Body of pancreas (tissue), 4 donors: ENCODE measurements around the gene IL24. TPM values are rescaled to one million over a fixed set of nuclear protein-coding genes. Genes with fewer than 3 reads are reported as not detected.

Source experiments
- ATAC-seq: fragments of 150-250 bp; one replicate; pipeline ENCODE4 v1.9.1; 2016
- DNase-seq, 4 donors: peaks; one replicate each; pipeline ENCODE4 v3.0.0-alpha.2; 2019
- H3K27ac ChIP-seq, 4 donors: fragments of 200-600 bp; sonication (generic); 1 replicate in 3 of 4; 2 replicates in 1 of 4; pipeline versions ENCODE4 v1.5.1 to v1.6.1; 2016 to 2019; ENCODE audit warnings: mild to moderate bottlenecking in 1 of 4, mixed read lengths in 1 of 4, moderate library complexity in 1 of 4
- H3K27me3 ChIP-seq, 2 donors: fragments of 200-600 bp; sonication (generic); one replicate each; pipeline ENCODE4 v1.6.0; 2016; ENCODE audit warnings: mild to moderate bottlenecking in 1 of 2
- H3K36me3 ChIP-seq, 2 donors: fragments of 200-600 bp; sonication (generic); replicated peaks in 1 of 2; 2 replicates each; pipeline ENCODE4 v1.5.1; 2016; ENCODE audit warnings: low read depth in 2 of 2; ENCODE audit not compliant: insufficient read depth in 1 of 2
- H3K4me1 ChIP-seq: fragments of 200-600 bp; sonication (generic); one replicate; pipeline ENCODE4 v1.6.0; 2016
- H3K4me3 ChIP-seq, 2 donors: fragments of 200-600 bp; sonication (generic); 1 replicate in 1 of 2; 2 replicates in 1 of 2; pipeline ENCODE4 v1.5.1; 2016 to 2019
- H3K9me3 ChIP-seq, 3 donors: fragments of 200-600 bp; sonication (generic); 1 replicate in 2 of 3; 2 replicates in 1 of 3; pipeline ENCODE4 v1.5.1; 2016
- POLR2A ChIP-seq, 3 donors: fragments of 450-650 bp; IDR thresholded peaks; one replicate each; pipeline ENCODE4 v1.6.1; 2016; ENCODE audit warnings: antibody characterized with exemption in 3 of 3, mild to moderate bottlenecking in 2 of 3
- WGBS, 2 donors: methylation state at CpG; one replicate each; pipeline ENCODE4 v1.1.5; 2017; 5-methylcytosine and 5-hydroxymethylcytosine counted together
- intact Hi-C: fragments of 100-400 bp; cut with DNase I; formaldehyde crosslinking; loops from one replicate; pipeline ENCODE4 v1.15.1; 2023
- total RNA-seq, 2 donors: library from RNA; depleted of rRNA; stranded (reverse); fragments of >200 nt; gene quantifications; one replicate each; pipeline ENCODE4 v1.1.0, GENCODE V29; 2016
- TF ChIP-seq, protein P1 (sequence below), 7 experiments: fragments of 450-650 bp in 4 of 7; fragments of 200-600 bp in 3 of 7; sonication (generic) in 3 of 7; IDR thresholded peaks; one replicate each; pipeline ENCODE4 v1.5.1; 2016 to 2019; ENCODE audit warnings: antibody characterized with exemption in 7 of 7

Gene IL24
- total RNA-seq, 2 donors from 2014 or later, result not detected

DNA sequence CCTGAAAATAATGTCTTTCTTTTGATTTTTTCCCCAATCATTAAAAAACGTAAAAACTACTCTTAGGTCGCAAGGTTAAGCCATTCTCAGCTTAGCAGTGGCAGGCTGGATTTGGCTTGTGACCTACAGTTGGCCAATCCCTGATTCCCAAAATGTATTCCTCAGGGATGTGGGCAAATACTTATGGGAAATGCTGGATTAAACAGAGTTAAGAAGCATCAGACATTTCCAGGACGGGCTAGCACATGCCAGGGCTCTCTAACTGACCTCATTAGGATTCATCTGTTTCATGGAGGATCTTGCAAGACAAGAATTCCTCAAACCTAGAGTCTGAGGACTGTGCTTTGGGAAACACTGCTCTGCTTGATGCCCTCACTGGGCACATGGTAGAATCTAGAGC lies 982 bp upstream of the IL24 start:
- Histone ChIP-seq H3K27me3 (no peaks in the 10 kb centered on the region), H3K9me3 (no peaks in the 10 kb centered on the region), H3K4me3 (no peak overlapping the region), H3K36me3 (no peaks in the 10 kb centered on the region), H3K4me1 (peaks cover 10% of the 10 kb centered on the region), H3K27ac (no peak overlapping the region)
- peak; percentile 8 for ATAC-seq
- whole genome bisulfite sequencing, 2 donors, result 77 to 86% methylated on average over 3 of the region's 3 CpGs
- DNase-seq, result no peak
- TF ChIP-seq, protein P1, sequence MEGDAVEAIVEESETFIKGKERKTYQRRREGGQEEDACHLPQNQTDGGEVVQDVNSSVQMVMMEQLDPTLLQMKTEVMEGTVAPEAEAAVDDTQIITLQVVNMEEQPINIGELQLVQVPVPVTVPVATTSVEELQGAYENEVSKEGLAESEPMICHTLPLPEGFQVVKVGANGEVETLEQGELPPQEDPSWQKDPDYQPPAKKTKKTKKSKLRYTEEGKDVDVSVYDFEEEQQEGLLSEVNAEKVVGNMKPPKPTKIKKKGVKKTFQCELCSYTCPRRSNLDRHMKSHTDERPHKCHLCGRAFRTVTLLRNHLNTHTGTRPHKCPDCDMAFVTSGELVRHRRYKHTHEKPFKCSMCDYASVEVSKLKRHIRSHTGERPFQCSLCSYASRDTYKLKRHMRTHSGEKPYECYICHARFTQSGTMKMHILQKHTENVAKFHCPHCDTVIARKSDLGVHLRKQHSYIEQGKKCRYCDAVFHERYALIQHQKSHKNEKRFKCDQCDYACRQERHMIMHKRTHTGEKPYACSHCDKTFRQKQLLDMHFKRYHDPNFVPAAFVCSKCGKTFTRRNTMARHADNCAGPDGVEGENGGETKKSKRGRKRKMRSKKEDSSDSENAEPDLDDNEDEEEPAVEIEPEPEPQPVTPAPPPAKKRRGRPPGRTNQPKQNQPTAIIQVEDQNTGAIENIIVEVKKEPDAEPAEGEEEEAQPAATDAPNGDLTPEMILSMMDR (IDR thresholded peaks at IDR 0.05), result no peak
- TF ChIP-seq POLR2A (IDR thresholded peaks at IDR 0.05), result no peak
- intact Hi-C loops, result no loop called here

DNA sequence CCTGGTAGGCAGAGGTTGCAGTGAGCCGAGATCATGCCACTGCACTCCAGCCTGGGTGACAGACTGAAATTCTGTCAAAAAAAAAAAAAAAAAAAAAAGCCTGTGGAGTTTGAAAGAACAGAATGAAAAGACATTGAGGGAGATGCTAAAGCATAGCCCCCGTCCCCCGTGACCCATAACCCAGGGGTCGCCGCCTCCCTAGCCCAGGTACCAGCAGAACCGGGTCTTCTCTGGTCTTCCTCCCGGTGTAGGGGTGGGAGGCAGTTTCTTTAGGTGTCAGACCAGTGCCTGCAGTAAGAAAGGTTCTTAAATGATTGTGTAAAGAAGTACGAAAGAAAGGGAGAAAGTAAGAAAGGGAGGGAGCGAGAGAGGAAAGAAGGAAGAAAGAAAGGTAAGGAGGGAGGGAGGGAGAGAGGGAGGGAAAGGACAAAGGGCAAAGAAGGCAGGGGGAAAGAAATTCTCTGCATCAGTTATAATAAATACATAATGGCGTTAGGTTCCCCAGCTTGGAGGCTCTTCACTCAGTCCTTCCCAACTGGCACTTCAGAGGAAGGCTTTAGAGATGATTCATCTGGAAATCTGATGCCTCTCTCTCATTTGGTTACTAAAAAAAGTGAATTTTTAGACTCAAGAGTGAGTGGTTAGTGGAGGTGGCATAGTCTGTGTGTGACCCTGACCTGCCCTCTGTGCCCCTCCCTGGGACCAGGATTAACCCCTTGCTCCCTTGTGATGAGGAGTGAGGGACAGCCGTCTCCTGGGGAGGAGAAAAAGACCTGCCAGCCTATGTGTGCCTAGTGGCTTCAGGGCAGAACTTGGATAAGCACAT lies 1.1 kb downstream of the IL24 start:
- H3K36me3 ChIP-seq, result no peaks in the 10 kb centered on the region
- intact Hi-C loops, result no loop called here
- 69 to 73% methylated on average over 11 of the region's 11 CpGs for WGBS, 2 donors
- no peak overlapping the region for H3K27ac ChIP-seq
- TF ChIP-seq, protein P1 (IDR thresholded peaks at IDR 0.05), result no peak
- no peak for TF ChIP-seq POLR2A (IDR thresholded peaks at IDR 0.05)
- ATAC-seq (no peak), DNase-seq (no peak)
- no peaks in the 10 kb centered on the region for H3K27me3 ChIP-seq
- H3K9me3 ChIP-seq, result no peaks in the 10 kb centered on the region
- peaks cover 10% of the 10 kb centered on the region for H3K4me1 ChIP-seq
- H3K4me3 ChIP-seq, result no peak overlapping the region

DNA sequence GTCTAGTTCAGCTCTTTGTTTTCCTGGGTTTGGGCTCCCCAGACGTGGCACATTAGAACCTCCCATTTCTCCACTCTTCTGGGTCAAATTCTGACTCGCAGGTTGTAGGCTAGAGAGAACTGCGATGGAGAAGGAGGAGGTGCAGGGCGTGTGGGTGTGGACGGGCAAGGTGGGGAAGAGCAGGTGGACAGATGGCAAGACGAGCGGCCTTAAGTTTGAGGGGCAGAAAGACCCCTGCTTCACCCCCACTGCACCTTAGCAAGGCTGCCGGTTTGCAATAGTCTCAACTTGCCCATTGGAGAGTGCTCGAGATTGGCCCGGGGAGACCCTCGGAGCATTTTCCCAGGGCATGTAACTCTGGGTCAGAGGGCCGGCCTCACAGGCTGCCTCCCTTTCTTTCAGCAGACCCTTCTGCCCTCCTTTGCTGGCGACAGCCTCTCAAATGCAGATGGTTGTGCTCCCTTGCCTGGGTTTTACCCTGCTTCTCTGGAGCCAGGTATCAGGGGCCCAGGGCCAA lies 1.7 kb downstream of the IL24 start:
- Histone ChIP-seq H3K9me3 (no peaks in the 10 kb centered on the region), H3K36me3 (no peaks in the 10 kb centered on the region), H3K4me1 (peaks cover 10% of the 10 kb centered on the region), H3K27me3 (no peaks in the 10 kb centered on the region), H3K4me3 (no peak overlapping the region), H3K27ac (no peak overlapping the region)
- 75 to 81% methylated on average over 13 of the region's 13 CpGs for WGBS, 2 donors
- ATAC-seq (no peak), DNase-seq (no peak)
- intact Hi-C loops, result no loop called here
- TF ChIP-seq, protein P1 (IDR thresholded peaks at IDR 0.05), result no peak
- TF ChIP-seq POLR2A (IDR thresholded peaks at IDR 0.05), result no peak

DNA sequence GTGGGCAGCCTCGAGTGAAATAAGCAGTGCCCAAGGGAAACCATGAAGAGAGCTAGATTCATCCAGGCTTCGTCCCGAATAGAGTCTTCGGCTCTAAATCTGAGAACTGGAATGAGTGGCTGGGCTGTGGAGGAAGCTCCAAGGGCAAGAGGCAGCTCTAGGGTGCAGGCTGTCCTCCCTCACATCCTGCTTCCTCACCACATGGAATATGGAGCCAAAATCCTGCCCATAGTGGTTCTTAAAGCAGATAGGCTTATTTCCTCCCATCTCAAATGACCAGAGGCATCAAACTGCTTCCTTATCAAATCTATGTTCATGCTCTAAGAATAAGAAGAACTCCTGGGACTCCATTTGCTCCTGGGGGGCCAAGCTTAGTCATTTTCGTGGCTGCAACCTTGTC lies 2.5 kb downstream of the IL24 start:
- no peaks in the 10 kb centered on the region for H3K27me3 ChIP-seq
- H3K9me3 ChIP-seq, result no peaks in the 10 kb centered on the region
- peaks cover 10% of the 10 kb centered on the region for H3K4me1 ChIP-seq
- 51 to 57% methylated on average over 5 of the region's 5 CpGs for WGBS, 2 donors
- intact Hi-C loops, result loop anchor here (5.0 kb wide), 1 partner anchor 167 kb away; no protein-coding TSS in a partner anchor
- ATAC-seq, result no peak
- DNase-seq, result no peak
- no peak overlapping the region for H3K4me3 ChIP-seq
- TF ChIP-seq POLR2A (IDR thresholded peaks at IDR 0.05), result no peak
- TF ChIP-seq, protein P1 (IDR thresholded peaks at IDR 0.05), result no peak
- no peak overlapping the region for H3K27ac ChIP-seq
- H3K36me3 ChIP-seq, result no peaks in the 10 kb centered on the region
